Gastroesophageal sphincter (tissue), 4 donors: ENCODE data around the gene ZNF580. TPM values are rescaled to one million over a fixed set of nuclear protein-coding genes. Genes with fewer than 3 reads are reported as not detected.

Experiments
- ATAC-seq: fragments of 150-250 bp; one replicate; pipeline ENCODE4 v1.9.1; 2016; ENCODE audit warnings: mild to moderate bottlenecking, moderate library complexity
- H3K27ac ChIP-seq, 4 donors: fragments of 200-600 bp; sonication (generic) in 3 of 4; 1 replicate in 3 of 4; 2 replicates in 1 of 4; pipeline ENCODE4 v1.5.1; 2016 to 2019
- H3K27me3 ChIP-seq: fragments of 200-600 bp; sonication (generic); one replicate; pipeline ENCODE4 v1.5.1; 2019
- H3K36me3 ChIP-seq, 2 donors: fragments of 200-600 bp; sonication (generic); one replicate each; pipeline ENCODE4 v1.5.1; 2019; ENCODE audit warnings: control low read depth in 1 of 2
- H3K4me1 ChIP-seq, 3 donors: fragments of 200-600 bp; sonication (generic); 1 replicate in 2 of 3; 2 replicates in 1 of 3; pipeline ENCODE4 v1.5.1; 2016 to 2019; ENCODE audit warnings: control low read depth in 2 of 3
- H3K4me3 ChIP-seq, 2 donors: fragments of 200-600 bp; sonication (generic); one replicate each; pipeline ENCODE4 v1.5.1; 2019; ENCODE audit warnings: mild to moderate bottlenecking in 1 of 2, moderate library complexity in 1 of 2
- H3K9me3 ChIP-seq, 3 donors: fragments of 200-600 bp; sonication (generic); one replicate each; pipeline ENCODE4 v1.5.1; 2017 to 2019; ENCODE audit warnings: control low read depth in 2 of 3
- EP300 ChIP-seq: sonication (generic); formaldehyde crosslinking; IDR thresholded peaks from one replicate; pipeline ENCODE4 v1.6.1; 2017; ENCODE audit warnings: antibody characterized with exemption, mild to moderate bottlenecking
- POLR2A ChIP-seq, 2 donors: fragments of 450-650 bp; IDR thresholded peaks; one replicate each; pipeline ENCODE4 v1.6.1; 2017; ENCODE audit warnings: antibody characterized with exemption in 2 of 2, mild to moderate bottlenecking in 2 of 2, moderate library complexity in 1 of 2
- POLR2AphosphoS5 ChIP-seq: sonication (generic); formaldehyde crosslinking; IDR thresholded peaks from one replicate; pipeline ENCODE4 v1.6.1; 2017; ENCODE audit warnings: antibody characterized with exemption
- WGBS, 2 donors: methylation state at CpG; one replicate each; pipeline ENCODE4 v1.1.5; 2018; ENCODE audit warnings: low coverage in 1 of 2; 5-methylcytosine and 5-hydroxymethylcytosine counted together
- total RNA-seq, 4 donors: library from RNA; depleted of rRNA; stranded (reverse); fragments of >200 nt; gene quantifications; one replicate each; pipeline ENCODE4 v1.1.0, GENCODE V29; 2016
- TF ChIP-seq, protein P1 (sequence below), 4 experiments: fragments of 200-600 bp in 2 of 4; fragments of 450-650 bp in 2 of 4; sonication (generic) in 1 of 4; IDR thresholded peaks; one replicate each; pipeline ENCODE4 v1.5.1; 2017 to 2019; ENCODE audit warnings: antibody characterized with exemption in 4 of 4, mild to moderate bottlenecking in 2 of 4, moderate library complexity in 2 of 4

The ZNF580 gene
- total RNA-seq, 4 donors from 2014 or later: 28.9 to 44.1 (median 35.2) TPM

DNA sequence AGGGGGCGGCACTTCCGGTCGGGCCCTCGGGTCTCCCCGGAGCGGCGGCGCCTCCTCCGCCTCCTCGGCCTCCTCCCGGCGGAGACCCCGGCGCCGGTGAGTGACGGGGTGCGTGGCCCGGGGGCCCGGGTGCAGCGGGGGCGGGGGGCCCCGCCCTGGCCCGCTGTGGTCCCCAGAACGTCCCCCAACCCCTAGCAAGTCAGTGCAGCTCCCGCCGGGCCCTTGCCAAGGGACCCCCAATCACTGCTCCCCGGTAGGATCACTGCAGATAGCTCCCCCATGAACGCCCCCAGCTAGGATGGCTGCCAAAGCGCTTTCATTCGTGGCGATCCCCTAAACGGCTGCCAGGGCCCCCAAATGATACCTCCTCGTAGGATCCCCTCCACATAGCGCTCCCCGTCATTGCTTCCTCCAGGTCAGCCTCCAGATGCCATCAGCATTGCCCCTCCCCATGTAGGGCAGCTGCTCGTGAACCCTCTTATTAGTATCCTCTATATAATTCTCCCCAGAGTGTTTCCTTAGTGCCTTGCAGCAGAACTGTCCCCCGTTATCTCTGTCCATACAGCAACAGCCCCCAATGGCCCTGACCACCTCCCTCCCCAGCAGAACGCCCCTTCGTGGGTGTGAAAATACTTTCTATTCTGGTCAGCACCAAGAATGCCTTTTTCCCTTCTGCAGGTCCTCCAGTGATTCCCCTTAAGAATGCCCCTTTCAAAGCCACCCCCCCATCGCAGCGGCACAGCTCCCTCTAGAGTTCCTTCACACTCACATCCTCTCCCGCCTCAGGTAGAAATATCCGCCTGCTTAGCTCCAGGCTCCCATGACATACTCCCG lies 34.9 kb upstream of the ZNF580 start, which contains the start of gene ZNF865:
Gene ZNF865 (plus strand): TSS at position 11 of the 834 bp plus-strand sequence. CDS start 7,972 bp downstream, outside the sequence.
- ATAC-seq: peak; percentile 23
- Histone ChIP-seq H3K27me3 (no peaks in the 10 kb centered on the region), H3K27ac (peak within 1 kb of the TSS; percentile 79 to 97 (median 95)), H3K9me3 (no peaks in the 10 kb centered on the region), H3K36me3 (peaks cover 0 to 32% of the 10 kb centered on the region in 2 donors), H3K4me3 (peak within 1 kb of the TSS; percentile 81 to 84), H3K4me1 (peaks cover 0 to 55% (median 20%) of the 10 kb centered on the region in 3 donors)
- TF ChIP-seq EP300 (no peak), POLR2A (IDR thresholded peaks at IDR 0.05) (peak in 1 of 2 donors; percentile 45), POLR2AphosphoS5 (no peak)
- TF ChIP-seq, protein P1, sequence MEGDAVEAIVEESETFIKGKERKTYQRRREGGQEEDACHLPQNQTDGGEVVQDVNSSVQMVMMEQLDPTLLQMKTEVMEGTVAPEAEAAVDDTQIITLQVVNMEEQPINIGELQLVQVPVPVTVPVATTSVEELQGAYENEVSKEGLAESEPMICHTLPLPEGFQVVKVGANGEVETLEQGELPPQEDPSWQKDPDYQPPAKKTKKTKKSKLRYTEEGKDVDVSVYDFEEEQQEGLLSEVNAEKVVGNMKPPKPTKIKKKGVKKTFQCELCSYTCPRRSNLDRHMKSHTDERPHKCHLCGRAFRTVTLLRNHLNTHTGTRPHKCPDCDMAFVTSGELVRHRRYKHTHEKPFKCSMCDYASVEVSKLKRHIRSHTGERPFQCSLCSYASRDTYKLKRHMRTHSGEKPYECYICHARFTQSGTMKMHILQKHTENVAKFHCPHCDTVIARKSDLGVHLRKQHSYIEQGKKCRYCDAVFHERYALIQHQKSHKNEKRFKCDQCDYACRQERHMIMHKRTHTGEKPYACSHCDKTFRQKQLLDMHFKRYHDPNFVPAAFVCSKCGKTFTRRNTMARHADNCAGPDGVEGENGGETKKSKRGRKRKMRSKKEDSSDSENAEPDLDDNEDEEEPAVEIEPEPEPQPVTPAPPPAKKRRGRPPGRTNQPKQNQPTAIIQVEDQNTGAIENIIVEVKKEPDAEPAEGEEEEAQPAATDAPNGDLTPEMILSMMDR (IDR thresholded peaks at IDR 0.05): peak in 3 of 4 experiments; percentile 59 to 80 (median 68)
- WGBS, 2 donors: 0 to 1% methylated on average over 10 to 18 of the region's 44 CpGs

DNA sequence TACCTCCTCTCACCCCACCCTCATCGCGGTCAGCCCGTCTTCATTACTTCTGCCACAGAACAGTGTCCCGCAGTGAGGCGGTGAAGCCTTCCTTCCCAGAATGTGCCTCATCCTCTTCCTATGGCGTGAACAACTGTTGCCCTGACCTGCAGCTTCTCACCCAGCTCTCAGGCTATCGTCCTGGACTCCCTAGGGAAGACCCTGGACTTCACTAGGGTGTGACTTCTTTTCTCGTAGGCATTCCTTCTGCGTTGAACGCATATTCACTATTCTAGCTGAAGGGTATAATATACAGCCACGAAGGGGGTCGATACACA lies 34.4 kb upstream of the ZNF580 start:
- Histone ChIP-seq H3K9me3 (no peaks in the 10 kb centered on the region), H3K27me3 (no peaks in the 10 kb centered on the region), H3K4me3 (peak overlapping the region in 1 of 2 donors; percentile 81), H3K27ac (peak overlapping the region in 3 of 4 donors; percentile 94 to 97 (median 96)), H3K4me1 (peaks cover 0 to 55% (median 18%) of the 10 kb centered on the region in 3 donors), H3K36me3 (peaks cover 0 to 32% of the 10 kb centered on the region in 2 donors)
- TF ChIP-seq, protein P1 (IDR thresholded peaks at IDR 0.05): no peak
- no peak for TF ChIP-seq POLR2AphosphoS5
- no peak for TF ChIP-seq EP300
- no peak for TF ChIP-seq POLR2A (IDR thresholded peaks at IDR 0.05)
- WGBS, 2 donors: 3% methylated on average over 4 of the region's 12 CpGs; no CpG with 5 or more reads in 1 of the 2 donors
- no peak for ATAC-seq

DNA sequence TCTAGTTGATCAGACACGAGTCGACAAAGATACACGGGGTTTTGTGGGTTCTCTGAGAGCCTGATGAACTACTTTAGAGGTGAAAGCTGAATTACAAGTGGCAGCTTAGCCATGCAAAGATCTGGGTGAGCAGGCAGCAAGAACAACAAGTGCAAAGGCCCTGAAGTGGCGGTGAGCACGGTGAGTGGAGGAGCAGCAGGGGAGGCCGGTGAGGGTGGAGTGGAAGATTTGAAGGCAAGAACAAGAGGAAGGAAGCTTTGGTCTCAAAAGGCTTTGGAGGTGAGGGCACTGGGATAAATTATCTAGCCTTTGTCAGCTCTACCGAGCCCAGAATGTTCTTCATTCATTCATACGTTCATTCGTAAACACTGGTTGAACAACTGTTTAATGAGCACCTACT lies 34.0 kb upstream of the ZNF580 start:
- H3K9me3 ChIP-seq: no peaks in the 10 kb centered on the region
- no peaks in the 10 kb centered on the region for H3K27me3 ChIP-seq
- H3K36me3 ChIP-seq: peaks cover 0 to 32% of the 10 kb centered on the region in 2 donors
- H3K27ac ChIP-seq: peak overlapping the region in 3 of 4 donors; percentile 94 to 97 (median 96)
- peak overlapping the region in 1 of 2 donors; percentile 81 for H3K4me3 ChIP-seq
- 56 to 64% methylated on average over 7 to 8 of the region's 9 CpGs for WGBS, 2 donors
- TF ChIP-seq EP300 (no peak), POLR2AphosphoS5 (no peak), POLR2A (IDR thresholded peaks at IDR 0.05) (no peak)
- TF ChIP-seq, protein P1 (IDR thresholded peaks at IDR 0.05): no peak
- peaks cover 0 to 56% (median 21%) of the 10 kb centered on the region in 3 donors for H3K4me1 ChIP-seq
- no peak for ATAC-seq

DNA sequence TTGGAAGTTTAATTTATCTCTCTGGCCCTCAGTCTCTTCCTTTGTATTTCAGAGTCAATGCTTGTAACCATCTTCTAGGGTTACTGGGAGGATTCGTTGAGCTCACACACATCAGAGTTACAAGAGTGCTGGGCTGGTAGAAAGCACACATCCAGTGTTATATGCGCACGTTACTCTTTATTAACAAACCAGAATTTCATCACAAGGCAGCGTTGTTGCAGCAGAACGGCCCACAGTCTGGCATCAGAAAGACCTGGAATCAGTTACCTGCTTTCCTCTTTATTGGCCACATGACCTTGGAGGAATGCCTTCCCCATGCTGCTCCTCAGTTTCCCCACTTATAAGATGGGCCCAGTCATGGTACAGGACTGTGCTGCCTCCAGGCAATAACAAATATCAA lies 31.5 kb upstream of the ZNF580 start:
- ATAC-seq: no peak
- Histone ChIP-seq H3K36me3 (peaks cover 0 to 35% of the 10 kb centered on the region in 2 donors), H3K4me1 (peaks cover 0 to 60% (median 21%) of the 10 kb centered on the region in 3 donors), H3K9me3 (no peaks in the 10 kb centered on the region), H3K27me3 (no peaks in the 10 kb centered on the region), H3K4me3 (no peak overlapping the region), H3K27ac (no peak overlapping the region)
- WGBS, 2 donors: 87 to 92% methylated on average over 4 to 5 of the region's 5 CpGs
- no peak for TF ChIP-seq POLR2AphosphoS5
- TF ChIP-seq, protein P1 (IDR thresholded peaks at IDR 0.05): no peak
- TF ChIP-seq EP300: no peak
- no peak for TF ChIP-seq POLR2A (IDR thresholded peaks at IDR 0.05)
